IPS-11a (cell line): ENCODE results near the gene LSAMP.

Source experiments
- H3K4me3 ChIP-seq: one replicate; pipeline ENCODE4 v1.5.1; 2013; ENCODE audit warnings: low read depth, low read length, control low read depth

LSAMP gene

DNA sequence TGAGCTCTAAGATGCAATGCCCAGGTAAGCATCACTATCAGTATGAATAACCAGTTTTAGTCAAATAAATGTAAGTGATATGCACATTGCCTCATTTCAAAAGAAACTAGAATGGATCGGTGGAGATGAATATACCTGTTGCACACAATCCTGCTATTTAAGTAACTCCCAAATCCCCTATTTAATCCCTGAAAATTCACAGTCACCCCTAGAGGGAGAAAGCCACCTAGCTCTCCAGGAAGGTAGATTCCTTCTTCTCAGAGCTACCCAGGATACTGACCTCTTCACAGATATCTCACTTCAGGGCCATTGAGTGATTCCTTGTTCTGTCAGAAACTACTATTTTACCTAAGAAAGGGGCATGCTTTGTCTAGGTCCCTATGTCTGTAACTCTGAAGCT is 11.7 kb downstream of the LSAMP start:
- no peak overlapping the region for H3K4me3 ChIP-seq

DNA sequence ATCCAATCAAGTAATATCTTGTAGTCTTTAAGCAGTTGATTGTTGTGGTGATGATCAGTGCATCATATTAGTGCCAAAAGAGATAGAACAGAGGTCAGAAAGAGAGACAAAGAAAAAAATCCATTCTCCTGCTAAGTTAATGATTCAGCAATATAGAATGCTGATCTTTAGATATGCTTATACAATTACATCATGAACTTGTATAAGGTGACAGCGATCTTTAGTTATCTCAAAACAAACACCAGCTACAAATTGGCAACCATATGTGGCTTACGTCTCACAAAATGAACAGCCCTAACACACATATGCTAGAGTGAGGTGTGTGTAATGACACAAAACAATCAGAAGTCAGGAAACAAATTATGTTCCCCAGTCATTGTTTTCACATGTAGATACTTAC is 12.5 kb downstream of the LSAMP start:
- H3K4me3 ChIP-seq: no peak overlapping the region

DNA sequence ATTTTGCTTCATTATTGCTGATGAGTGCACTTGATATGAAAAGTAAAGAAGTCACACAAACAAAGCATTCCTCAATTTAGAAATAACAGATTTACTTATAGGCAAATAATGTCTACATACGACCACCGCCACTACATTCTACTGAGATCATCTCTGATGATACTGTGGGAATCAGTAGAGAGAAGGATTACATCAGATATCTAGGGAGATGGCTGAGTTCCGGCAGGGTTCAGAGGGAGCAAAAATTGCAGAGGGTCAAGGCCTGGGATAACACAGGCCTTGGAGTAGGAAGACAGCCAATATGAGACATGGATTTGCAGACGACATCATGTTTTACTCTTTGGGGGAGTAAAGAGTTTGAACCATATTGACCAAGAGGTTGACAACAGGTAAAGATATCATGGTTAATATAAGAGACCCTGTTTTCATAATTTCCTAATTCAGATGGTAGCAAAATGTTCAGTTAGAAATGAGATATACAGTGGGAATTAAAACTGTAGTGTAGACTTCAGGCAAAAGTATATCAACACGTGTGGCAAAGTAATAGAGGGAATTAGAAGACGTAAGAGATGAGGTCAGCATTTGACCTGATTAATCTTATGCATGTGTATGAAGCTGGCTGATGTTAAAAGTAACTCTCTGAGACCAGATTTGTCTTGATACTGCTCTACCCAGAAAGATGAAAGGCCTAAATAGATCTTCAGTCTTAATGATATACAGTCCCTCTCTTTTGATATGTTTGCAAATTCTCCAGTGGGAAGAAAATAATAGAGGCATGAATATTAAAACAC is 15.6 kb downstream of the LSAMP start:
- no peak overlapping the region for H3K4me3 ChIP-seq

DNA sequence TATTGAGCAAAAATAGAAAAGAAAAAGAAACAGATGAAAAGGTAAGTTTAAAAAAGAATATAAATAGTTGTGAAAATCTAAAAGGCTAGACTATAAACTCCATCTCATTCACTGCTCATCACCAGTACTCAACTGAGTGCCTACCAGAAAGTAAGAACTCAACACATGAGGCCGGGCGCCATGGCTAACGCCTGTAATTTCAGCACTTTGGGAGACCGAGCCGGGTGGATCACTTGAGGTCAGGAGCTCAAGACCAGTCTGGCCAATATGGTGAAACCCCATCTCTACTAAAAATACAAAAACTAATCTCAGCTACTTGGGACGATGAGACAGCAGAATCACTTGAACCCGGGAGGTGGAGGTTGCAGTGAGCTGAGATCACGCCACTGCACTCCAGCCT is 19.3 kb downstream of the LSAMP start:
- H3K4me3 ChIP-seq: no peak overlapping the region

DNA sequence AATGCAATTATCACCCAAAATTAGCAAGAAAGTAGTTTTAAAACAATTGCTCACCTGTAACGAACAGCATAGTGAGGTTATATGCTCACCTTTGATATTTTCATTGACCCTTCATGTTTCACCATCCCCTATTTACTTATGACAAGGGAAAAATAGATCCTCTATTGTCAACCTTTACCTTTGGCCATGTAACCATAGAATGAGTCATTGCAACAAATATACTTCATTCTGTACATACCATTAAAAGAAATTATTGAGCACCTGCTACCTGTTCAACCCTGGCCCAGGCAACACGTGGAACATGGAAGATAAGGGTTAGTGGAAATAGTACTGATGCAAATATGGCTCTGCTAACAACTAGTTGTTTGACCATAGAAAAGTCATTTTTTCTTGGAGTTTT is 20.2 kb downstream of the LSAMP start:
- no peak overlapping the region for H3K4me3 ChIP-seq

DNA sequence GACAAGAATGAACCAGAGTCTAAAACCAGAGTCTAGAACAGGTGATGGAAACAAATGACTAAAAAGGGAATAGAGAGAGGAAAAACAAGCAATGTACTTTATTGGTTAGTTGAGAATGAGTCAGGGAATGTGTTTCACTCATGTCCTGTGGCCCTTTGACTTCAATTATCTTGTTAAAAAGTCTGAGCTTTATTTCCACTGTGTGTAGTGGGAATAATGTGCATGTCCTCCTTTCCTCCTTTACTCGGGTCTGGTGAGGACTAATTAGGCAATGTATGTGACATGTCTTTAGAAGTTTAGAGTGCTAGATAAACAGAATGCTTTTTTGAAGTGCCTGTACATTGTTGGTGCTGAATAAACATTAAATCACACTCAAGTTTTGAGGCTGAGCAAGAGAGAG is 21.3 kb downstream of the LSAMP start:
- no peak overlapping the region for H3K4me3 ChIP-seq

DNA sequence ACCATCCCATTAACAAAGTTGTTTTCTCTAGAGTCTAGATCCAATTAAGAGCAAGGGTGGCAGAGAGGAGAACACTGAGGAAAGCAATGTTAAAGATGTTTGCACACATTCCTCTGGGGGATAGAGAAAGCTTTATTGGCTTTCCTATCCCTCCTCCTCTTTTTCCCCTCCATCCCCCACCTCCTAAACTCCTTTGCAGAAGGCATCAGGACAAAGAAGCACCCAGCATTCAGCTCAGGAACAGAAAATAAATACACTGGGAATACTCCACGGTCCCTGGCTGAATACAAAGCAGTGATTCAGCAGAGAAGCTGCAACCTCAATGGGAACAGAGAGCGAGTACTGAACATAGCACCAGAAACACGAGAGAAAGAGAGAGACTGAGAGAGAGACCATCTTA is 21.9 kb downstream of the LSAMP start:
- no peak overlapping the region for H3K4me3 ChIP-seq

DNA sequence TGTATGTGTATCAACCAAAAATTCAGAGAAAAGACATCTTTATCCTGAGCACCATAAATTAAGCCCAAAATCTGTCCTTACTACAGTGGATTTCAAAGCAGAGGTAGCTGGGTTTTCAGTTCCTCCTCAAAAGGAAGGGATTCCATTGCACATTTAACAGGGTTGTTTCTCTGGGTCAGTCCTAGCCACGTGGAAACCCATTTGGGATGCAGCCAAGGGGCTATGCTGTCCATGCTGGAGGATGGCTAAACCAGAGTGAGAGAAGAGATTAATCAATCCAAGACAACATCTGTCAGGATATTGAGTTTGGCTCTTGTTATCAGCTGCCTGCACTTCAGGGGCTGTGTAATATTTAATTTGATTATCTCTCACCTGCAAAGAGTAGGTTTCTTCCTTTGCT is 28.1 kb downstream of the LSAMP start:
- no peak overlapping the region for H3K4me3 ChIP-seq

DNA sequence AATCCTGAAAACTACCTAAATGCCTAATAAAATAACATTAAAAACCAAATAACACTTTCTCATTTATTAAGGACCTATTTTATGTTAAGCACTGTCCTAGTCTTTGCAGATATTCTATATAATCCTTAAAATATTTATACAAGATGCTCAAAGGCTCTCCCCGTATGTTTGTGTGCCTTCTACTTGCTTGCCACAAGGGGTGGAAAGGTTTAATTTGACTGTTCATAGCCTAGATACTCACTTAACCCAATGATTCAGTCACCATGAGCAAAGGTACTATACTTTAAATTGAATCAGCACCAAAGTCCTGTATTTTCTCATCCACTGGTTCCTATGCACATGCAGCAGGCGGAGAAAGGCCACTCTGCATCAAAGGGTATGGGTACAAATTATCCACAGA is 32.0 kb downstream of the LSAMP start:
- no peak overlapping the region for H3K4me3 ChIP-seq

DNA sequence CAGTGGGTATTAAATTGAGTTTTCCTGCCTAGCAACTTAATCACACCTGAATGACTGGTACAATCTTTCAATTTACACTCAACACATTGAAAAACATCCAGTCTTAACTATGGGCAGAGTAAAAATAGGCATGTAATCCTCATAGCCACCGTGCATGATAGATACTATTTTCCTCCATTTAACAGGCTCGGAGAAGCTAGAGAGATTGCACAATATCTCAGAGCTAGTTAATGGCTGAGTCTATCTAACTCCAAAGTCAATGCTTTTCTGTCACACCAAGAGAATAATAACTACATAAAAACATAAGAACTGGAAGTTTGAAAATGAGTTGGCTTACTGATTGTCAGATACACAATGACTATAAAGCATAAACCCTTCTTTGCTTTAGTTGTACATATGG is 36.8 kb downstream of the LSAMP start:
- H3K4me3 ChIP-seq: no peak overlapping the region

DNA sequence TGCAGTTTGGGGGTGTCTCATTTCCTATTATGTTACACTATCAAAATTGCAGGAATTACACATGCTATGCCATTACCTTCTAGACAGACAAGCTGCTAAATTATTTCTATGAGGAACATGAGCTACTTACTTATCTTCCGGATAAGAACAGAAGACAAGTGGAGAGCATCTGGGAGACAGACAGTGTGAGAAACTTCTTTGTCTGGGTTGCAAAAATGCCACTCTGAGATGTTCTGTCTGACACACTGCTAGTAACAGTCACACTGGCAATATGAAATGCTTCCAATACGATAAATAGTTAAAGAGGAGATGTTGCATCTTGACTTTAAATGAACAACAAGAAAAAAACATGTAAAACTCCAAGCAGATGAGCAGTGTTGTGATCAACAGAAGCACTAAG is 40.1 kb downstream of the LSAMP start:
- no peak overlapping the region for H3K4me3 ChIP-seq

DNA sequence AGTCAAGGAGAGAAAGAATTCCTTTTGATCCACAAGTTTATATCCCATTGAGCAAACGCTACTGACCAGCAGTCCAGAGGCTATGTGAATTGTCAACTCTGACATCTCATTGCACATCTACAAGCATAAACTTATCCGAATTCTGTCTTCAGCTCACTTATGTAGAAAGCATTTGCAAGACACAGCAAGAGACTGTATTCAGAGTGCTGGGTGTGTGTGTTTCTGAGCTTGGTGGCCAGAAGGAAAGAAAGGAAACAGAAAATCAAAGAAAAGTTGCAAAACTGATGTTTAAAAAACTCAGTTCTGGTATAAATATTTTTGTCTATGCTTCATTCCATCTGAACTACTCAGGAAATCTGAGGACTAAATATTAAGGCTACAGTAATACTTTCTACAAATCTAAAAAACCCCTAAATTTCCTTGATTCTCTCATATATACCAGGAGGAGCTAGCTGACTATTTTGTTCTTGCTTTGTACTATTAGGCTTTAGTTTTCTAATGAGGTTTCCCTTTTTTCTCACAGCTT is 45.5 kb downstream of the LSAMP start:
- H3K4me3 ChIP-seq: no peak overlapping the region

DNA sequence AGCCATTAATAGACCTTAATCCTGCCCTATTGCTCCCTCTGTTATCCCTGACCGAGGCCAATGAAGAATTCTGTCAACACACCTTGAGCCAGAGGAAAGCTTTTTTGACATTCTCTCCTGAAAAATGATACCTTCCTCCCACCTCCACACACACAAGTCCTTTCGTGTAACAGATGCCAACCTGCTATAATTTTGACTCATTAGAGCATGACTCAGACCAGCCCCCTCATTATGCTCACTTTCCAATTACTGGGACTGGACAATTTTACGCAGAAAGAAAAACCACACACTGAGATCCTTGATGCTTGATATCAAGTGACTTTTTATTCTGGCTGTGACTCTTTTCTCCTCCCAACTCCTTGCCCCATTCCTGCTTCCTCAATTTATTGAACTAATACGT is 50.9 kb downstream of the LSAMP start:
- no peak overlapping the region for H3K4me3 ChIP-seq

DNA sequence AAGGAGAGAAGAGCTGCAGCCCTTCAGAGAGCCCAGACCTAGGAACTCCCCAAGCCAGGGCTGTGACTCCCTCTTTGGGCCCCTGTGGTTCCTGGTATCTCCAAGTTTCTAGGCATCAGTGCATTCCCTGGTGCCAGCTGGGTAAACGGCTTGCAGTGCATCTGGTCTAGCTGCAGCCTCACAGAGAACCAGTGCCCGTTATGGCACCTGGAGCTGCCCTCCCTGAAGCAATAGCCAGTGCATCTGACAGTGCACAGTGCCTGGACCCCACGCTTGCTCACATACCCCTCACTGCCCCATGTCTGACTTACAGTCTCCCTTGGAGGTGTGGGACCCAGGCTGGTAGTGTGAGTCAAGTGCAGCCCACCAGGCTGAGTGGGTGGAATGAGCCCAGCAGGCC is 52.1 kb downstream of the LSAMP start:
- H3K4me3 ChIP-seq: no peak overlapping the region

DNA sequence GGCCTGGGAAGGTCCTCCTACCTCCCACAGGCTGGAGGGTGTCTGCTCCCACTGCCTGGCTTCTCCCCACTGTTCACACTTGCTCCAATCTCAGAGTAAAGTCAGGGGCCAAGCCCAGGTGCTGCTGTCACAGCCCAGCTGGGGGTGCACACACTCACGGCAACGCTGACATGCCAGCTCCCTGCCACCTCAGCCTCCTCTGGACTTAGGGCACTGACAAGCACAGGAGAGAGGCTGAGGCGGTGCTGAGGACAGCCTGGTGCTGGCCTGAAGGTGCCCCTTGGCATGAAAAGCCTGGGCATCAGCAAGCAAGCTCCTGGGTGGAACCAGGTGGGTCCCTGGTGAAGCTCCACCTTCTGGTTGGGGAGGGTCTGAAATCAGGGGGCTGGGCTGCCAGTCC is 53.0 kb downstream of the LSAMP start:
- no peak overlapping the region for H3K4me3 ChIP-seq

DNA sequence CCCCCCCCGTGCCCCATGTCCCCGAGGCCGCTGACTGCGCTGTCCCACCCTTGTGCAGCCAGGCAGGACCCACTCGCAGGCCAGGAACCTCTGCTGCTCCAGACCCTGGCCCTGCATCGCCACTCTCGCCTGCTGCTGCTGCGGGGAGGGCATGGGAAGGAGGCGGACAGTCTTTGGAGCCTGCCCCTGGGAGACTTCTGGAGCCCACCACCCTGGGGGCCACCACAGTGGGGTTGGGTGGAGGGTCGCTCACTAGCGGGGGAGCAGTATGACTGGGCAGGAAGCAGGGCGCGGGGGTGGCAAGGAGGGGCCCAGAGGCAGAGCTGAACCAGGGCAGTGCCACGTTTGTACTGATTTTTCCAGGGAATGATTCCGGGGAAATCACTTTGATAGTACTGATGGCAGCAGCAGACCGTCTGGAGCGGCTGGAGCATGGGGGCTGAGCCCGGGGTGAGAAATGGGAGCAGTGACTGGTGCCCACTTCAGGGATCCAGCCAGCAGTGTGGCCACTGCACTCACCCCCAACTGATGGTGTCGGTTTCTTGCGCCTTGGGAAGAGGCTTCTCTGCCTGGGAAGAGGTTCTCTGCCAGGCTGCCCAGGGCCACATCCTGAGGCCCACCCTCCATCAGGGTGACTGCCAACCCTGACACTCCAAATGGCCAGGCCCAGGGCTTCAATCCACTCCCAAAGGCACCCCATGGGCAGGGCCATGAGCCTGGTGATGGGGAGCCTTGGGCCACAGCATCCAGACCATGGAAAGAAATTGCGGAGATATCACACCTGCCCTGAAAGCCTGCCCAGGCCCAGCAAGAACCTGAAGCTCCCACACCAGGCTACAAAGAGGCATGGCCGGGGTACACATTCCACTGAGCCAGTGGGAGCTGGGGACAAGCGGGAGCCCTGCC is 53.7 kb downstream of the LSAMP start:
- H3K4me3 ChIP-seq: no peak overlapping the region

DNA sequence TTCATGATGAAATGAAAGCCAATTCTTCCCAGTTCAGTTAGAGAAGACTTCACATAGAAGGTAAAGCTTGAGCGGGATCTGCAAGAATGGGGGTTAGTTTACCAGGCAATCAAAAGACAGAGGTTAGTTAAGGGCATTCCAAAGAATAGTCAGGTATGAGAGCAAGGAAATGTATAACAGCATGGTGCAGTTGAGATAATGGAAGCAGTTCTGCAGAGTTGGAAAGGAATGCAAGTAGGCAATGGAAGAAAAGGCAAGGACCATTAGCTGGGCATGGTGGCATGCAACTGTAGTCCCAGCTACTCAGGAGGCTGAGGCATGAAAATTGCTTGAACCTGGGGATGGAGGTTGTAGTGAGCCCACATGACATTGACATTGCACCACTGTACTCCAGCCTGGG is 55.0 kb downstream of the LSAMP start:
- H3K4me3 ChIP-seq: no peak overlapping the region

DNA sequence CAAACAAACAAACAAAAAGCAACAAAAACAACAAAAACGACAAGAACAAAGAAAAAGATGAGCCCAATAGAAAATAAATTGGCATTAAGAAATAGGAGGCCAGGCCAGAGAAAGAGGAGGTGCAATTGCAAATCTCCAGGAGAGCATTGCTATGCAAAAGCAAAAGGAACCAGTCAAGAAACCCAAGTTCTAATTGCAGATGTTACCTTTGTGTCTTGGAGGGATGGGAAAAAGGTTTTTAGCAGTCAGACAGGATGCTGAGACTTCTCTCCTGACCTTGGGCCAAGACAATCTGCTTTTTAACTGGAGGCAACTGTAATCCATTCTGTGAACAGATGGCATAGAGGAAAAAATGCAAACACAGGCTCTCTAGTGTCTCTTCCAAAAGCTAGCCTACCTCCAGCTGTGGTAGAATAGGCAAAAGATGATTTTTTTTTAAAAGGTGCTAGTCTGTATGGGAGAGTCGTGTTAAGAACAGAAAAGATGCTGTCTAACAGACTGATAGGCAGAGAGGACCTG is 56.4 kb downstream of the LSAMP start:
- no peak overlapping the region for H3K4me3 ChIP-seq

DNA sequence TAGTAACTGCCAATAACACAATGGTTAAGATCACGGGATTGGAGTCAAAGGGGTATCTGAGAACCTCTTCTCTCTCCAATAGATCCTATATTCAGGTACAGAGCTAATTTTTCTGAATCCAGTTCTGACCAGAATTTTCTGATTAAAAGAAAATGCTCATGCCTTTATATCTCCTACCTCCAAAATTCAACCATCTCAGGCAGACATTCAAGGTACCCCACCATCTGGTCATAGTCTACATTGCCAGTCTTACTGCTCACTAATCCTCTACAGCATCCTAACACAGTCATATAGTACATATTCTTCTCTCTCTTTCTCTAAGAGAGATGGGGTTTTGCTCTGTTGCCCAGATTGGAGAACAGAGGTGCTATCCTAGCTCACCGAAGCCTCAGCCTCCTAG is 59.1 kb downstream of the LSAMP start:
- no peak overlapping the region for H3K4me3 ChIP-seq

DNA sequence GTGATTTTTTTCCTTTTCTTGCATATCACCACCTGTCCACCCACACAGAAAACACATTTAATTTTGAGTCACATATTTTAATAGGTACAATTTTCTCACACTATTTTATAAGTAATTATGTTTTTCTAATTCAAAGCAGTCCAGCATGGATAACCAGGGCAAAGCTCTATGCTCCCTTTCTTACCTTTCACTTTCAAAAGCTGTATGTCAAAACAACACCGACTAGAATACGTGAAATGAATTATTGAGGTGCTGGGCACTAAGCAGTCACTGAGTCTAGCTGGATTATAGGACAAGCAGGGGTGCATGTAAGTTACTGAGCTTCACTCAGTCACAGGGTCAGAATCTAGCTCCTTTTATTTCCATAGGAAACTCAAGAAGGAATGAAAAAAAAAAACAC is 60.6 kb downstream of the LSAMP start:
- H3K4me3 ChIP-seq: no peak overlapping the region

DNA sequence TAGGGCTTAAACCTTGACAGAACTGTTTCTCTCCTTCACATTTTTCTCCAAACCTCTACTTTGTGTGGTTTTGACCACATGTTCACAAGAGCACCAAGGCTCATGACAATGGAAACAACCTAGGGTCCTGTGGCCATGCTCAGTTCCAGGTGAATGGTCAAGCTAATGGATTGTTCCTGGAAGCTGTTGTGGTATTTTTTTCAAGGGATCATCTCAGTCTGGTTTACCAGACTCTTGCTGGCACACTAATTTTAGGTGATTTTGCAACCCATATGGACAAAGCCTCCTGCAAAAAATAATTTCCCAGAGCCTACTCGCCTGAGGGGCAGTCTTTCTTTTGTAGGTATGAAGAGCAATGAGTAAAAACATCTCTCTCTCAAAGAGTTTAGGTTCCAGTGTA is 67.2 kb downstream of the LSAMP start:
- H3K4me3 ChIP-seq: no peak overlapping the region

DNA sequence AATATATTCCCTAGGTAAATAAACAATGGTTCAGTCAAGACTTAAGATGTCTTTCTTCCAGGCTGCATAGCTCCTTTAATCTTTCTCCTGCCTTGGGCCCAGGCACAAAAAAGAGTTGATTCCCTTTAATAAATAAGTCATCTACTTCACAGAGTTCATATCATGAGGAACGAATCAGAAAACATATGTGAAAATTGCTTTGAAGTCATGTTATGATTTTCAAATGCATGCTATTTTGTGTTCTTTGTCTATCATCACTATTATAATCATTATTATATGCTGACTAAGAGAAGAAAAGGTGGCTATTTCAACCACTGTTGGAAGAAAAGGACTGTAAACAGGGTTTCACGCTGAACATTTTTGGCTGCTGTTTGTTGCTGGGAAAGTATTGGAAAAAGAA is 70.4 kb downstream of the LSAMP start:
- no peak overlapping the region for H3K4me3 ChIP-seq
